Muscle layer of colon (tissue), 2 donors: ENCODE results near the gene ATP9A.
"Not testable (repeated sequence)": the region's sequence is repeated elsewhere in the genome, so short reads cannot be mapped to it uniquely, and the experiment has no call there.

ENCODE experiments used
- H3K27ac ChIP-seq: one replicate; pipeline ENCODE4 v1.7.0; 2013; ENCODE audit warnings: low read depth, mild to moderate bottlenecking, low read length, moderate library complexity
- H3K27me3 ChIP-seq, 2 donors: one replicate each; pipeline ENCODE4 v1.7.0; 2013; ENCODE audit warnings: low read length in 2 of 2, mild to moderate bottlenecking in 2 of 2; ENCODE audit not compliant: insufficient read depth in 2 of 2, control insufficient read depth in 1 of 2
- H3K36me3 ChIP-seq: one replicate; pipeline ENCODE4 v1.7.0; 2013; ENCODE audit warnings: mild to moderate bottlenecking, low read length; ENCODE audit not compliant: insufficient read depth
- H3K4me1 ChIP-seq: one replicate; pipeline ENCODE4 v1.7.0; 2013; ENCODE audit warnings: mild to moderate bottlenecking, low read length; ENCODE audit not compliant: insufficient read depth
- H3K4me3 ChIP-seq, 2 donors: one replicate each; pipeline ENCODE4 v1.7.0; 2013; ENCODE audit warnings: low read length in 2 of 2, low read depth in 1 of 2, mild to moderate bottlenecking in 1 of 2, moderate library complexity in 1 of 2
- H3K9ac ChIP-seq: one replicate; pipeline ENCODE4 v1.7.0; 2013; ENCODE audit warnings: low read length
- H3K9me3 ChIP-seq: one replicate; pipeline ENCODE4 v1.7.0; 2013; ENCODE audit warnings: mild to moderate bottlenecking, low read length
- donor health status: abdominal sarcoma.
- donor health status: Adenocarcinoma of cecum.

ATP9A gene

DNA sequence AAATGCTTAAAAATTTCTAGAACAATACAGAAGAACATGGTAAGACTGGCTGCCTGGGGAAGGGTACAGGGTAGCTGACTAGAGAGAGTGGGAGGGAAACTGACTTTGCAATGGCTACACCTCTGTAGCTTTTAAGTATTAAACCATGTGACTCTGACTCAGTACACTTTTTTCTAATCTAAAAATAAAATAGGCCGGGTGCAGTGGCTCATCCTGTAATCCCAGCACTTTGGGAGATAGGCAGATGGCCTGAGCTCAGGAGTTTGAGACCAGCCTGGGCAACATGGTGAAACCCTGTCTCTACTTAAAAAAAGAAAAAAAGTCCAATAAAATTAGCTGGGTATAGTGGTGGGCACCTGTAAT, 18.5 kb downstream of the ATP9A start:
- no peak overlapping the region for H3K9ac ChIP-seq
- no peaks in the 10 kb centered on the region for H3K27me3 ChIP-seq
- no peaks in the 10 kb centered on the region for H3K36me3 ChIP-seq
- no peak overlapping the region for H3K4me3 ChIP-seq
- peaks cover 26% of the 10 kb centered on the region for H3K4me1 ChIP-seq
- H3K9me3 ChIP-seq: no peaks in the 10 kb centered on the region
- no peak overlapping the region for H3K27ac ChIP-seq

DNA sequence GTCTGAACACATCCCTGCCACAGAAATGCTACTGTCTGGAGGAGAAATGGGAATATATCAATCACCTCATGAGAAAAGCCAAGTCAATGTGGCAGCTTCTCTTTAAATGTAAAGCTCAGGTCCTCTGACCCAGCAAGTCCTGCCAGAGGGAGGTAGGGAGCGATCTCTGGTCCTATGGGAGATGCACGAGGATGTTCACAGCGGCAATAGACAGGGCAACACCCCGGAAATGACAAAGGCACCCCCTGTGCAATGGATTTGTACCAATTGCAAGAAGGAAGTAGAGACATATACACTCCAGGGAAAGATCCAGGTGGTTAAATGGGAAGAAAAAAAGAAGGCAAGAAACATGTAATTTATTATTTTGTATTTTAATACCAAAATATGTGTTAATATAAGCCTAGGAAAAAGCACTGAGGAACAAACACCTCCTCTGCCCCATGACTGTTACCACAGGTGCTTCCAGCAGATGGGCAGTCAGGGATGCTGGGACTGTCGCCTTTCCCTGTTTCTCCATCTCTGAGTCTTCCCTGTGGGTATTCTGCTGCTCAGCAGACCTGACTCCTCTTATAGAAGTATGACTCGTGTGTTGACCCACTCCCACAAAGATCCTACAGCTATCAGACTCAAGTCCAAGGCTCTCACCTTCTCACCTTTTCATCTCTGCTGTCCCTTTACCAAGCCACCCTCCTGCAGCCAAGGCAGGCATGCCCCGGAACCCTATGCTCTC, 20.8 kb downstream of the ATP9A start:
- H3K9ac ChIP-seq: no peak overlapping the region

DNA sequence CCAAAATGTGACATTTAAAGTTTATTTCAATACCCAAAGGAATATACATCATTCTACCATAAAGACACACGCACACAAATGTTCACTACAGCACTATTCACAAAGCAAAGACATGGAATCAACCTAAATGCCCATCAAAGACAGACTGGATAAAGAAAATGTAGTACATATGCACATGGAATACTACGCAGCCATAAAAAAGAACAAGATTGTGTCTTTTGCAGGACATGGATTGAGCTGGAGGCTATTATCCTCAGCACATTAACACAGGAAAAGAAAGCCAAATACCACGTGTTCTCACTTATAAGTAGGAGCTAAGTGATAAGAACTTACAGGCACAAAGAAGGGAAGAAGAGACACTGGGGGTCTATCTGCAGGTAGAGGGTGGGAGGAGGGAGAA, 22.4 kb downstream of the ATP9A start:
- no peak overlapping the region for H3K27ac ChIP-seq
- no peaks in the 10 kb centered on the region for H3K36me3 ChIP-seq

More for the DNA sequence above, 20.8 kb downstream of the ATP9A start:
- no peaks in the 10 kb centered on the region for H3K36me3 ChIP-seq
- H3K4me1 ChIP-seq: peaks cover 24% of the 10 kb centered on the region
- no peaks in the 10 kb centered on the region for H3K27me3 ChIP-seq
- no peak overlapping the region for H3K27ac ChIP-seq
- no peak overlapping the region for H3K4me3 ChIP-seq
- H3K9me3 ChIP-seq: no peaks in the 10 kb centered on the region

DNA sequence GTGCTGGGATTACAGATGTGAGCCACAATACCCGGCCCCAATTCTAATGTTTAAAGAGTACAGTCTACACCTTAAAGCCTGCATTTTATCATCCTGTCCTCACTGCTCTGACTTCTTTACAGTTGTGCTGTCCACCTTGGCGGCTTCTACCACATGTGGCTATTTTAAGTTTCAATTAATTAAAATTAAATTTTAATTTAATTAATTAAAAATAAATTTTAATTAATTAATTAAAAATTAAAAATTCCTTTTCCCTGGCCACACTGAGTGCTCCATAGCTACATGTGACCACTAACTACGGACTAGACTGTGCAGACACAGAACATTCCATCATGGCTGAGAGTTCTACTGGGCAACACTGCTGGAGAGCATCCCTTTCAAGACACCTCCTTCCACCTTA, 27.4 kb downstream of the ATP9A start:
- H3K4me3 ChIP-seq: no peak overlapping the region
- no peaks in the 10 kb centered on the region for H3K27me3 ChIP-seq
- no peak overlapping the region for H3K27ac ChIP-seq
- no peaks in the 10 kb centered on the region for H3K9me3 ChIP-seq
- H3K9ac ChIP-seq: no peak overlapping the region
- H3K4me1 ChIP-seq: peaks cover 15% of the 10 kb centered on the region
- H3K36me3 ChIP-seq: no peaks in the 10 kb centered on the region

More for the DNA sequence above, 22.4 kb downstream of the ATP9A start:
- H3K4me3 ChIP-seq: no peak overlapping the region
- H3K9ac ChIP-seq: no peak overlapping the region
- no peaks in the 10 kb centered on the region for H3K9me3 ChIP-seq
- H3K27me3 ChIP-seq: no peaks in the 10 kb centered on the region
- H3K4me1 ChIP-seq: peaks cover 23% of the 10 kb centered on the region

DNA sequence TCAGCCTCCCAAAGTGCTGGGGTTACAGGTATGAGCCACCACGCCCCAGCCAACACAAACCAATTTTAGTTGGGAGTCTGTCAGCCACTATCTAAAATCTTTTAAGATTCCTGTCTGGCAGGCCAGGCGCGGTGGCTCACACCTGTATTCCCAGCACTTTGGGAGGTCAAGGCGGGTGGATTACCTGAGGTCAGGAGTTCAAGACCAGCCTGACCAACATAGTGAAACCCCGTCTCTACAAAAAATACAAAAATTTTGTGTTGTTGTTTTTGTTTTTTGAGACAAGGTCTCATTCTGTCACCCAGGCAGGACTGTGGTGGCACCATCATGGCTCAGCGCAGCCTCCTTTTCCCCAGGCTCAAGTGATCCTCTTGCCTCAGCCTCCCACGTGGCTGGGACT, 27.9 kb downstream of the ATP9A start:
- H3K9ac ChIP-seq, H3K36me3 ChIP-seq, H3K4me3 ChIP-seq, H3K27me3 ChIP-seq, H3K27ac ChIP-seq, H3K9me3 ChIP-seq: not testable (repeated sequence)
- peaks cover 15% of the 10 kb centered on the region for H3K4me1 ChIP-seq

DNA sequence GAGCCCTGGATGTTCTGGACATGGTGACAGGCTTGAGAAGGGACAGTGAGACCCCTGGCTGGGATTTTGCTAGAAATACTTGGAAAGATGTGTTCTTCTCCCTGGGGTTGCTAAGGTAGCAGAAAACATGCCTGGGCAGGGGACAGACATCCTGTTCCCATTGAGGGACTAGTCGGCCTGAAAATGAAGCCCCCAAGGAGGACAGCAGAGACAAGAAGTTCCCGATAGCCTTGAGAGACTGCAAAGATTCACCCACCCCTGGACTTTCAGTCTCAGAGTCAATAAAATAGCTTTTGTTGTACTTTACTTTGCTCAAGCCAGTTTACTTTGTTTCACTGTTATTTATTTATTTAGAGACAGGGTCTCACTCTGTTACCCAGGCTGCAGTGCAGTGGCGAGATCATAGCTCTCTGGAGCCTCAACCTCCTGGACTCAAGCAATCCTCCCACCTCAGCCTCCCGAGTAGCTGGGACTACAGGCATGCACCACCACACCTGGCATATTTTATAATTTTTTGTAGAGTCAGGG, 28.4 kb downstream of the ATP9A start:
- peaks cover 15% of the 10 kb centered on the region for H3K4me1 ChIP-seq
- no peaks in the 10 kb centered on the region for H3K27me3 ChIP-seq
- H3K4me3 ChIP-seq: no peak overlapping the region
- no peaks in the 10 kb centered on the region for H3K36me3 ChIP-seq
- no peak overlapping the region for H3K27ac ChIP-seq
- H3K9me3 ChIP-seq: no peaks in the 10 kb centered on the region
- H3K9ac ChIP-seq: no peak overlapping the region

DNA sequence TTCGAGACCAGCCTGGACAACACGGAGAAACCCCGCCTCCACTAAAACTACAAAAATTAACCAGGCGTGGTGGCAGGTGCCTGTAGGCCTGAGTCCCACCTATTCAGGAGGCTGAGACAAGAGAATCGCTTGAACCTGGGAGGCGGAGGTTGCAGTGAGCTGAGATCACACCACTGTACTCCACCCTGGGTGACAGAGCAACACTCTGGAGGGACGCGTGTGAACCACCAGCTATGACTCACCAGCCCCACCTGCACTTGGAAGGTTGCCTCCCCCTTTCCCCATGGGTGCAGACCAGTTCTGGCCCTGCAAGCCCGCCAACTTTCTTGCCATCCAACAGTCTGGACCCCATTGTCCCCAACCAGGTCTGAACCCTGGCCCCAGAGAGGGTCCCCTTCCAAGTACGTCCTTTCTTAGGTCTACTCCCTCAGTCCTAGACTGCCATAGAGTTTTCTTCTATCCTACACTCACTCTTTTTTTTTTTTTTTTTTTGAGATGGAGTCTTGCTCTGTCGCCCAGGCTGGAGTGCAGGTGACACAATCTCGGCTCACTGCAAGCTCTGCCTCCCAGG, 29.2 kb downstream of the ATP9A start:
- Histone ChIP-seq H3K36me3 (no peaks in the 10 kb centered on the region), H3K27ac (no peak overlapping the region), H3K9ac (no peak overlapping the region), H3K9me3 (no peaks in the 10 kb centered on the region), H3K27me3 (no peaks in the 10 kb centered on the region), H3K4me1 (peaks cover 15% of the 10 kb centered on the region), H3K4me3 (no peak overlapping the region)

DNA sequence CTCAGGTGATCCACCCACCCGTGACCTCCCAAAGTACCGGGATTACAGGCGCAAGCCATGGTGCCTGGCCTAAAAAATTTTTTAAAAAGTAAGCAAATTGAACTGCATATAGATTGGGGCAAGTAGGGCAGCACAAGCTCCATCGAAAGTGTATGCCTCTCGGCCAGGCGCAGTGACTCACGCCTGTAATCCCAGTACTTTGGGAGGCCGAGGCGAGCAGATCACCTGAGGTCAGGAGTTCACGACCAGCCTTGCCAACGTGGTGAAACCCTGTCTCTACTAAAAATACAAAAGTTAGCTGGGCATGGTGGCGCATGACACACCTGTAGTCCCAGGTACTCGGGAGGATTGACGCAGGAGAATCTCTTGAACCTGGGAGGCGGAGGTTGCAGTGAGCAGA, 29.9 kb downstream of the ATP9A start:
- peaks cover 15% of the 10 kb centered on the region for H3K4me1 ChIP-seq
- H3K9ac ChIP-seq, H3K27me3 ChIP-seq, H3K36me3 ChIP-seq, H3K4me3 ChIP-seq, H3K27ac ChIP-seq, H3K9me3 ChIP-seq: not testable (repeated sequence)

DNA sequence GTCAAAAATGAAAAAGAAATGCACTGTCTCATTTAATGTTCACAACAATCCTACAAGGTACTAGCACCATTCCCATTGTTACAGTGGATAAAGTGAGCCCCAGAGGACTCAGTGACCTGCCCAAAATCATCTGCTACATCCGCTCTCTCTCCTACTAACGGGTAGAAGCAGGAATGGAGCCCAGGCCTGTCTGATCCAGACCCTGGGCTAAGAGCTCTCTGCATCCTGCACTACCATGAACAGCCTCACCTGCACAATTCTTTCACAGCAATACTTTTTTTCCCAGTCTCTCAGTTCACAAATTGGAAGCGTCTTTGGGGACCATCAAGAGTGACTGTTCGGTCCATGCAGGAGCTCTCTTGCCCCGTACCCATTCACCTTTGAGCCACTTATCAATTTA, 31.2 kb downstream of the ATP9A start:
- no peaks in the 10 kb centered on the region for H3K27me3 ChIP-seq
- H3K27ac ChIP-seq: no peak overlapping the region
- H3K9ac ChIP-seq: no peak overlapping the region
- H3K4me1 ChIP-seq: peaks cover 12% of the 10 kb centered on the region
- no peaks in the 10 kb centered on the region for H3K36me3 ChIP-seq
- H3K4me3 ChIP-seq: no peak overlapping the region
- no peaks in the 10 kb centered on the region for H3K9me3 ChIP-seq

DNA sequence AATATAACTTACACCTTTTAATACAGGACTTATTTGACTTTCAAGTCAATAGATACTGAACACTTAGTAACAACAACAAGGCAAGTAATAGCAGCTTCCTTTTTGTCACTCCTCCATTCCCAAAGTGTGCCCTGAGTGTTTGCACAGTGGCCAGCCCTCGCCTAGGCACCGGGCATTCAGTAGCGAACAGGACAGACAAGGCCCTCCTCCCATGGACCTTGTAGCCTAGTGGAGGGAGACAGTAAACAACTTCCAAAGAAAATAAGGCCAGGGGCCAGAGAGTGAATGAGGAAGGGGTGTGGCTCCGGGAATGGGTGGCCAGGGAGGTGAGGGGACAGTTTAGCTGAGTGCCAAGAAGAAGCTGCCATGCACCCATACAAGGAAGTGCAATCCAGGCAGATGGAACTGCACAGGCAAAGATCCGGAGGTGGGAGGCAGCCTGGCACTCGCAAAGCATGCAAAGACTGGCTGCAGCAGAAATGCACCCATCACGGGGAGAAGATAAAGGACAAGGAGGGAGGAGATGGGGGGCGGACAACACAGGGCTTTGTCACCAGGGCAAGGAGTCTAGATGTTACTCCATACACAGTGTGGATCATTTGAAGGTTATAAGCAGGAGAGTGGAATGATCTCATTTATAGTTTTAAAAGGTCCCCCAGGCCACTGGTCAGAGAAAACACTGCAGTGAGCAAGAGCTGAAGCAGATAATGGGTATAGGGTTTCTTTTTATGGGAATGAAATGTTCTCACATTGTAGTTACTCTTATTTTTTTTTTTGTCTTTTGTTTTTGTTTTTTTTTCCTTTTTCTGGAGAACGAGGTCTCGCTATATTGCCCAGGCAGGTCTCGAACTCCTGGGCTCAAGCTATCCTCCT, 32.2 kb downstream of the ATP9A start:
- Histone ChIP-seq H3K9ac (no peak overlapping the region), H3K27me3 (no peaks in the 10 kb centered on the region), H3K4me1 (peaks cover 13% of the 10 kb centered on the region), H3K4me3 (no peak overlapping the region), H3K27ac (no peak overlapping the region), H3K9me3 (no peaks in the 10 kb centered on the region), H3K36me3 (no peaks in the 10 kb centered on the region)

DNA sequence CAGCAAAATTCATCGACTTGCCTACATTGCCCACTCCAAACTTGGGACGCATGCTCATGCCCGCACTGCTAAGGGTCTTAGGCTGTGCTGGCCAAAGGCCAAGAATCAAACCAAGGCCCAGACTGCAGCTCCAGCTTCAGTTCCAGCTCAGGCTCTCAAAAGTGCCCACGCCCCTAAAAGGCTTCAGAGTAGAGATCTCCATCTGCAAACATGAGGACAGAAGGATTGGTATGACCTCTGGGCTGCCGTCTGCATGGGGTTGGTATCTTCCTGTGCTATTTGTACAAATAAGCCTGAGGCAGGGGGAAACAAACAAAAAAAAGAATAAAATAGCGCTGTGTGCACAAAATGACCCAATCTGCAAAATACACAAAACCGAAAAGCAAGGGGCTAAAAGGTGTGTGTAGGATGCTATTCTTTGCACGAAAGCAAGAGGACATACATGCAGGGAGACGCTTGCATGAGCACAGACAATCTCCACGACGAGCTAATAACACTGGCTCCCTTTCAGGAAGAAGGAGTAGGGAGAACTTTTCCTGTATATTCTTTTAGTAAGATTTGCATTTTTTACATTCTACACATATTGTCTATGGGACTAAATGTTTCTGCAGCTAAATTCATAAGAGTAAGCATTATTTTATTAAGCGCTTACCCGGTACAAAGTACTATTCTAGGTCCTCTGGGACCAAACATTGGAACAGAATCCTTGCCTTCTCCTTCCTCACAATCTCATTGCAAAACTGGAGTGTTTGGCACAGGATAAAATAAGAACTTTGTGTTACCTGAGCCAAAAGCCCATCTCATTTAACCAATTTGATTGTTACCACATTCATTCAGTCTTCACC, 33.1 kb downstream of the ATP9A start:
- Histone ChIP-seq H3K9ac (no peak overlapping the region), H3K27me3 (no peaks in the 10 kb centered on the region), H3K36me3 (no peaks in the 10 kb centered on the region), H3K9me3 (no peaks in the 10 kb centered on the region), H3K27ac (no peak overlapping the region), H3K4me1 (peaks cover 13% of the 10 kb centered on the region), H3K4me3 (no peak overlapping the region)
